HG02870 (cell line): Measurements from ENCODE around the gene SRPK1.

Experiments used
- ATAC-seq: cut with Tn5 transposase; IDR thresholded peaks from one replicate; pipeline ENCODE4 v1.9.1; 2021; ENCODE audit warnings: mild to moderate bottlenecking, moderate library complexity; ENCODE audit not compliant: unreplicated experiment

The SRPK1 gene

GRCh38 chr6:35786272-35786671, 134.6 kb downstream of the SRPK1 start:
- no peak for ATAC-seq

GRCh38 chr6:35784200-35784599, 136.7 kb downstream of the SRPK1 start:
- no peak for ATAC-seq
